ENCODE measurements around the gene SRM. TPM values are rescaled to one million over a fixed set of nuclear protein-coding genes. Genes with fewer than 3 reads are reported as not detected.
"Not testable (repeated sequence)": the region's sequence is repeated elsewhere in the genome, so short reads cannot be mapped to it uniquely, and the experiment has no call there.

Gene SRM
- total and polyA plus RNA-seq, 12 donors: 35.4 to 158 (median 51.5) TPM

DNA sequence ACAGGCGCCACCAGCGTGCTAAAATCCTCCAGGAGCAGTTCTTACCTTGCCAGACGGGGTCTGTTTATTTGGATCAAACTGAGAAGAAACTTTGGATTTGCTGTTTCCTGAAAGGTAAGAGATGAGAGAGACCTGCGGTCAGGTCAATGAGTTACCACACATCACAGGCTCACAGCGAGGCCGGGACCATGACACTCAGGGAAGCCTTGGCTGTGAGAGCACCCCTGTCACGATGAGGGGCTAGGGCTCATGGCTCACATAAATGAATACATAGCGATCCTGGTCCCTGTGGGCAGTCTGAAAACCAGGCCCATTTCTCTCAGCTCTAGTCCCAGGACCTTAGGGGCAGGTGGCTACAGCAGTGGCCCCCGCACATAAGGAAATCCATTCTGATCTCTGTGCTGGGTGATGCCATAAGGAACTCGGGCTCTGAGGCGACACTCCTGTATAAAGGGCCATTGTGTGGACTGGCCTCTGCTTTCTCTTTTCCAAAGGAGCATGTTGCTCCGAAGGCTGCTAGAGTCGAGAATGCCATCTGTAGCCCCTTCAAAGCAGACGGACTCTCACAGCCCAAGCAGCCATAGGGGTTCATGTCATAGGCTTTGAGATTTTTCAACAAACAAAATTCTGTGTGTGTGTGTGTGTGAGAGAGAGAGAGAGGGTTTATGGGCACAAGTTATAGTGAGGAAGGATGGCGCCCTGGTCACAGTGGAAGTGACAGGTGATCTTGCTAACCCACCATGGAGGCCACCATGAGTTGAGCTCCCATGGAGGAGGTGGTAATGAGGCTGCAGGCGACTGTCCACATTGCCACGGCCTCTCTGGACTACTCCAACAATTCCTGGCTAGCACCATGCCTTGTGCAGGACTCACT is 9.0 kb upstream of the SRM start:
- TF ChIP-seq, protein P1, sequence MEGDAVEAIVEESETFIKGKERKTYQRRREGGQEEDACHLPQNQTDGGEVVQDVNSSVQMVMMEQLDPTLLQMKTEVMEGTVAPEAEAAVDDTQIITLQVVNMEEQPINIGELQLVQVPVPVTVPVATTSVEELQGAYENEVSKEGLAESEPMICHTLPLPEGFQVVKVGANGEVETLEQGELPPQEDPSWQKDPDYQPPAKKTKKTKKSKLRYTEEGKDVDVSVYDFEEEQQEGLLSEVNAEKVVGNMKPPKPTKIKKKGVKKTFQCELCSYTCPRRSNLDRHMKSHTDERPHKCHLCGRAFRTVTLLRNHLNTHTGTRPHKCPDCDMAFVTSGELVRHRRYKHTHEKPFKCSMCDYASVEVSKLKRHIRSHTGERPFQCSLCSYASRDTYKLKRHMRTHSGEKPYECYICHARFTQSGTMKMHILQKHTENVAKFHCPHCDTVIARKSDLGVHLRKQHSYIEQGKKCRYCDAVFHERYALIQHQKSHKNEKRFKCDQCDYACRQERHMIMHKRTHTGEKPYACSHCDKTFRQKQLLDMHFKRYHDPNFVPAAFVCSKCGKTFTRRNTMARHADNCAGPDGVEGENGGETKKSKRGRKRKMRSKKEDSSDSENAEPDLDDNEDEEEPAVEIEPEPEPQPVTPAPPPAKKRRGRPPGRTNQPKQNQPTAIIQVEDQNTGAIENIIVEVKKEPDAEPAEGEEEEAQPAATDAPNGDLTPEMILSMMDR (IDR thresholded peaks at IDR 0.05): no peak
- no peak for DNase-seq
- H3K4me1 ChIP-seq: no peaks in the 10 kb centered on the region

DNA sequence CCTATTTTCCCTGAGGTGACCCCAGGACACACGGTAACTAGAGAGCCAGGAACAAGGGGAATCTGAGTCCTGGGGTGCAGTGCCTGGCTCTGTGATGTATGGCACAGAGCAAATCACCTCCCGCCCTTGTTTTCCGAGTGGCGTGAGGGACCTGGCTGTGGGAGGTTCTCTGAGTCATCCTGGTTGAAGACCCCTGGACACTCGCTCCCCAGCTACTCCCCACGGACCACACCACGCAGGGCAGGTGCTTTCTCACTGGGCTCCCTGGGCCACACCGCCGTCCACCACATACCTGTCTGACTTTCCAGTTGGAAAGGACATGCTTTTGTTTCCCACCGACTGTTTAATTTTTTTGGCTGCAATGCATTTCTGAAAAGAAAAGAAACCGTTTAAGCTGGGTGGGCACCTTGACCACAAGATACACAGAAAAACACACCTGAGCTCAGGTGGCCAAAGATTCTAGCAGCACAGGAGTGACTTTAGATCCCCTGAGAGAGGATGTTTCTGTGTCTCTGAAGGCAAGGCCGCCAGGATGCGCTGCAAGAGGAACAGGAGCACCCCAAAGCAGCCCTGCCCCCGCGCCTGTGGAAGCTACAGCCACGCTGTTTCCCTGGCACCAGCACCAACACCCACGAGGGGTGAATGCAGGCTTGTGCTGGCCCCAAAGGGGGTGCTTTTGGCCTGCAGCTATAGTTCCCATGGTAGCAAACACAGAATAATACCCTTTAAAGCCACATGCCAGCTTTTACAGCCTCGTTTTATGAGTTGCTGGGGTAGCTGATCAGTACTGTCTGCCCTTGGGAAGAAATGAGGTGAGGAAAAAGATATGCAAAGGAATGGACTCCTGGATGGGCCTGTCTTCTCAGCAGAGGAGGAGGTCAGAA is 8.1 kb upstream of the SRM start:
- no peak for ATAC-seq

More for the DNA sequence above, 9.0 kb upstream of the SRM start:
- peaks cover 0 to 100% (median 84%) of the 10 kb centered on the region in 9 donors for H3K36me3 ChIP-seq
- no peaks in the 10 kb centered on the region for H3K27me3 ChIP-seq
- intact Hi-C loops (cut with DNase I): no loop called here
- ATAC-seq: no peak
- no peak overlapping the region for H3K27ac ChIP-seq
- 95 to 96% methylated on average over 17 of the region's 17 CpGs for WGBS, 2 donors
- no peak overlapping the region for H3K4me3 ChIP-seq
- peaks cover 0 to 5% (median 0%) of the 10 kb centered on the region in 11 donors for H3K9me3 ChIP-seq

DNA sequence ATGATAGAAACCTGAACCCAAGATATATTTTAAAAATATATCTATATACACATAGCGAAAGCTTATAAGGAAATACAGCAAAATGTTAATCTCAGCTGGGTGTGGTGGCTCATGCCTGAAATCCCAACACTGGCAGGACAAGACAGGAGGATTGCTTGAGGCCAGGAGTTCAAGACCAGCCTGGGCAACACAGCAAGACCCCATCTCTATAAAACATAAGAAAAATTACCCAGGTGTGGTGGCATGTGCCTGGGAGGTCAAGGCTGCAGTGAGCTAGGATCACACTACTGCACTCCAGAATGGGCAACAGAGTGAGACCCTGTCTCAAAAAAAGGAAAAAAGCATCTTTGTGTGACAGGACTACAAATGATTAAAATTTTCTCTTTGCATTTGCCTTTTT is 6.0 kb upstream of the SRM start:
- H3K4me1 ChIP-seq: peaks cover 0 to 14% (median 7%) of the 10 kb centered on the region in 9 donors
- no peak overlapping the region for H3K27ac ChIP-seq
- intact Hi-C loops (cut with DNase I): no loop called here
- no peak for DNase-seq
- H3K9me3 ChIP-seq: peaks cover 0 to 5% (median 0%) of the 10 kb centered on the region in 11 donors
- H3K36me3 ChIP-seq: peaks cover 0 to 79% (median 54%) of the 10 kb centered on the region in 9 donors
- TF ChIP-seq, protein P1 (IDR thresholded peaks at IDR 0.05): no peak
- WGBS, 2 donors: 98% methylated on average over 1 of the region's 1 CpG
- no peaks in the 10 kb centered on the region for H3K27me3 ChIP-seq
- H3K4me3 ChIP-seq: no peak overlapping the region
- ATAC-seq: no peak

More for the DNA sequence above, 8.1 kb upstream of the SRM start:
- 91 to 93% methylated on average over 18 of the region's 18 CpGs for WGBS, 2 donors
- Histone ChIP-seq H3K36me3 (peaks cover 0 to 100% (median 75%) of the 10 kb centered on the region in 9 donors), H3K4me3 (no peak overlapping the region), H3K27ac (no peak overlapping the region), H3K9me3 (peaks cover 0 to 5% (median 0%) of the 10 kb centered on the region in 11 donors), H3K4me1 (no peaks in the 10 kb centered on the region), H3K27me3 (no peaks in the 10 kb centered on the region)
- TF ChIP-seq, protein P1 (IDR thresholded peaks at IDR 0.05): no peak
- DNase-seq: no peak
- intact Hi-C loops (cut with DNase I): no loop called here

DNA sequence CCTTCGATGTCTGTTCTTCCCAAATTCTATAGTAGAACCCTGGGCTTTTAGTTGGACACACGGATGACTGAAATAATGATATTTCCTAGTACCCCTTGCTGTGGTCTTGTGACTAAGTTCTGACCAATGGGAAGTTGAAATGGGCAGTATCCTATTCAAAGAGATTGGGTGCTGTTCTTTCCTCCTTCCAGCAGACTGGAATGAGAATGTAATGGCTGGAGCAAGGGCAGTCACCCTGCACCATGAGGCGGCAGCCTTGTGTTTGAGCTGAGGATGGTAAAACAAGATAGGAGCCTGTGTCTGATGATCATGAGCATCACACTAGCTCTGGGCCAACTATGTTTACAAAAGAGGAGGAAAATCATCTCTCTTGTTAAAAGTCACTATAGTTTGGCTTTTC is 5.1 kb upstream of the SRM start:
- DNase-seq (no peak), ATAC-seq (no peak)
- peaks cover 0 to 5% (median 0%) of the 10 kb centered on the region in 11 donors for H3K9me3 ChIP-seq
- TF ChIP-seq, protein P1 (IDR thresholded peaks at IDR 0.05): no peak
- intact Hi-C loops (cut with DNase I): no loop called here
- H3K36me3 ChIP-seq: peaks cover 0 to 71% (median 46%) of the 10 kb centered on the region in 9 donors
- H3K27me3 ChIP-seq: no peaks in the 10 kb centered on the region
- no peak overlapping the region for H3K4me3 ChIP-seq
- peaks cover 0 to 18% (median 12%) of the 10 kb centered on the region in 9 donors for H3K4me1 ChIP-seq
- 97 to 99% methylated on average over 3 of the region's 3 CpGs for WGBS, 2 donors
- H3K27ac ChIP-seq: no peak overlapping the region

DNA sequence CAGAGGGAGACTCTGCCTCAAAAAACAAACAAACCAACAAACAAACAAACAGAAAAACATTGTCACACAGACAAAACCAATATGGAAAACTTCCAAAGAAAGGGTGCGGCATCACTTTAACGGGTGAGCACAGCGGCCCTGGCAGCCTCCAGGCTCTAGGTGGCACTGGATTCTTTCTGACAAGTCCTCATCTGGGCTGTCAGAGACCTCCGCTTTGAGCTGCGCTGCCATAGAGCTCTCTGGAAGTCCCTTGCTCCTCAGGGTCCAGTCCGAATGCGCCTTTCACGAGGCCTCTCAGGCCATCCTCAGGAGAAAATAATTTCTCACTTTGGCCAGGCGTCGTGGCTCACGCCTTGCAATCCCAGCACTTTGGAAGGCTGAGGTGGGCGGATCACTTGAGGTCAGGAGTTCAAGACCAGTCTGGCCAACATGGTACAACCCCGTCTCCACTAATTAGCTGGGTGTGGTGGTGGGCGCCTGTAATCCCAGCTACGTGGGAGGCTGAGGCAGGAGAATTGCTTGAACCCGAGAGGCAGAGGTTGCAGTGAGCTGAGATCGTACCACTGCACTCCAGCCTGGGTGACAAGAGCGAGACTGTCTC is 4.2 kb upstream of the SRM start:
- intact Hi-C loops (cut with DNase I); ATAC-seq; DNase-seq; H3K4me3 ChIP-seq; H3K9me3 ChIP-seq; H3K27me3 ChIP-seq; H3K27ac ChIP-seq: not testable (repeated sequence)
- Histone ChIP-seq H3K4me1 (peaks cover 2 to 23% (median 16%) of the 10 kb centered on the region in 9 donors), H3K36me3 (peaks cover 0 to 61% (median 37%) of the 10 kb centered on the region in 9 donors)
- 89 to 90% methylated on average over 18 of the region's 18 CpGs for WGBS, 2 donors

Data from heart right ventricle (tissue), 16 donors.